ENCODE data around the gene CDC37.

DNA sequence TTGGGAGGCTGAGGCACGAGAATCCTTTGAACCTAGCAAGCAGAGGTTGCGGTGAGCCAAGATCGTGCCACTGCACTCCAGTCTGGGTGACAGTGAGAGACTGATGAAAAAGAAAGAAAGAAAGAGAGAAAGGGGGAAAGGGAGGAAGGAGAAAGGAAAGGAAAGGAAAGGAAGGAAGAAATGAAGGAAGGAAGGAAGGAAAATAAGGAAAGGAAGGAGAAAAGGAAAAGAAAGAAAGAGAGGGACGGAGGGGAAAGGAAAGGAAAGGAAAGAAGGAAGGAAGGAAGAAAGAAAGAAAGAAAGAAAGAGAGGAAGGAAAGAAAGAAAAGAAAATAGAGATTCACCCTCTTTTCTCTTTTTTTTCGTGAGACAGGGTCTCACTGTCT lies 25.6 kb upstream of the CDC37 start:
- TF ChIP-seq ZNF114 (CRISPR knock-in tag; IDR thresholded peaks at IDR 0.05) = no peak
- TF ChIP-seq, protein P1, sequence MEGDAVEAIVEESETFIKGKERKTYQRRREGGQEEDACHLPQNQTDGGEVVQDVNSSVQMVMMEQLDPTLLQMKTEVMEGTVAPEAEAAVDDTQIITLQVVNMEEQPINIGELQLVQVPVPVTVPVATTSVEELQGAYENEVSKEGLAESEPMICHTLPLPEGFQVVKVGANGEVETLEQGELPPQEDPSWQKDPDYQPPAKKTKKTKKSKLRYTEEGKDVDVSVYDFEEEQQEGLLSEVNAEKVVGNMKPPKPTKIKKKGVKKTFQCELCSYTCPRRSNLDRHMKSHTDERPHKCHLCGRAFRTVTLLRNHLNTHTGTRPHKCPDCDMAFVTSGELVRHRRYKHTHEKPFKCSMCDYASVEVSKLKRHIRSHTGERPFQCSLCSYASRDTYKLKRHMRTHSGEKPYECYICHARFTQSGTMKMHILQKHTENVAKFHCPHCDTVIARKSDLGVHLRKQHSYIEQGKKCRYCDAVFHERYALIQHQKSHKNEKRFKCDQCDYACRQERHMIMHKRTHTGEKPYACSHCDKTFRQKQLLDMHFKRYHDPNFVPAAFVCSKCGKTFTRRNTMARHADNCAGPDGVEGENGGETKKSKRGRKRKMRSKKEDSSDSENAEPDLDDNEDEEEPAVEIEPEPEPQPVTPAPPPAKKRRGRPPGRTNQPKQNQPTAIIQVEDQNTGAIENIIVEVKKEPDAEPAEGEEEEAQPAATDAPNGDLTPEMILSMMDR (conservative IDR thresholded peaks at IDR 0.05; ENCODE audit: low read depth in 2 of 2) = no peak
- TF ChIP-seq EZH2 (IDR thresholded peaks at IDR 0.05; ENCODE audit: low read depth, unreplicated experiment) = no peak
- TF ChIP-seq, protein P2, sequence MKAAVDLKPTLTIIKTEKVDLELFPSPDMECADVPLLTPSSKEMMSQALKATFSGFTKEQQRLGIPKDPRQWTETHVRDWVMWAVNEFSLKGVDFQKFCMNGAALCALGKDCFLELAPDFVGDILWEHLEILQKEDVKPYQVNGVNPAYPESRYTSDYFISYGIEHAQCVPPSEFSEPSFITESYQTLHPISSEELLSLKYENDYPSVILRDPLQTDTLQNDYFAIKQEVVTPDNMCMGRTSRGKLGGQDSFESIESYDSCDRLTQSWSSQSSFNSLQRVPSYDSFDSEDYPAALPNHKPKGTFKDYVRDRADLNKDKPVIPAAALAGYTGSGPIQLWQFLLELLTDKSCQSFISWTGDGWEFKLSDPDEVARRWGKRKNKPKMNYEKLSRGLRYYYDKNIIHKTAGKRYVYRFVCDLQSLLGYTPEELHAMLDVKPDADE (IDR thresholded peaks at IDR 0.05) = no peak
- no peak for TF ChIP-seq POLR2AphosphoS5 (IDR thresholded peaks at IDR 0.05; ENCODE audit: low read depth)
- TF ChIP-seq, protein P3, sequence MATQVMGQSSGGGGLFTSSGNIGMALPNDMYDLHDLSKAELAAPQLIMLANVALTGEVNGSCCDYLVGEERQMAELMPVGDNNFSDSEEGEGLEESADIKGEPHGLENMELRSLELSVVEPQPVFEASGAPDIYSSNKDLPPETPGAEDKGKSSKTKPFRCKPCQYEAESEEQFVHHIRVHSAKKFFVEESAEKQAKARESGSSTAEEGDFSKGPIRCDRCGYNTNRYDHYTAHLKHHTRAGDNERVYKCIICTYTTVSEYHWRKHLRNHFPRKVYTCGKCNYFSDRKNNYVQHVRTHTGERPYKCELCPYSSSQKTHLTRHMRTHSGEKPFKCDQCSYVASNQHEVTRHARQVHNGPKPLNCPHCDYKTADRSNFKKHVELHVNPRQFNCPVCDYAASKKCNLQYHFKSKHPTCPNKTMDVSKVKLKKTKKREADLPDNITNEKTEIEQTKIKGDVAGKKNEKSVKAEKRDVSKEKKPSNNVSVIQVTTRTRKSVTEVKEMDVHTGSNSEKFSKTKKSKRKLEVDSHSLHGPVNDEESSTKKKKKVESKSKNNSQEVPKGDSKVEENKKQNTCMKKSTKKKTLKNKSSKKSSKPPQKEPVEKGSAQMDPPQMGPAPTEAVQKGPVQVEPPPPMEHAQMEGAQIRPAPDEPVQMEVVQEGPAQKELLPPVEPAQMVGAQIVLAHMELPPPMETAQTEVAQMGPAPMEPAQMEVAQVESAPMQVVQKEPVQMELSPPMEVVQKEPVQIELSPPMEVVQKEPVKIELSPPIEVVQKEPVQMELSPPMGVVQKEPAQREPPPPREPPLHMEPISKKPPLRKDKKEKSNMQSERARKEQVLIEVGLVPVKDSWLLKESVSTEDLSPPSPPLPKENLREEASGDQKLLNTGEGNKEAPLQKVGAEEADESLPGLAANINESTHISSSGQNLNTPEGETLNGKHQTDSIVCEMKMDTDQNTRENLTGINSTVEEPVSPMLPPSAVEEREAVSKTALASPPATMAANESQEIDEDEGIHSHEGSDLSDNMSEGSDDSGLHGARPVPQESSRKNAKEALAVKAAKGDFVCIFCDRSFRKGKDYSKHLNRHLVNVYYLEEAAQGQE (IDR thresholded peaks at IDR 0.05; ENCODE audit: unreplicated experiment) = no peak
